Fibroblast of lung (primary cell): ENCODE measurements around the gene ERVW-1. TPM values are rescaled to one million over a fixed set of nuclear protein-coding genes. Genes with fewer than 3 reads are reported as not detected.
"Not testable (repeated sequence)": the region's sequence is repeated elsewhere in the genome, so short reads cannot be mapped to it uniquely, and the experiment has no call there.

Experiments used
- DNase-seq, 2 donors: peaks; one replicate each; pipeline versions ENCODE4 v3.0.0 to v3.0.0-alpha.2; 2010; ENCODE audit warnings: low read depth in 2 of 2
- H2AFZ ChIP-seq: 2 replicates; pipeline ENCODE4 v1.5.1; 2012; ENCODE audit warnings: low read length, control low read depth, inconsistent platforms
- H3K27ac ChIP-seq: 2 replicates; pipeline ENCODE4 v1.5.1; 2011; ENCODE audit warnings: low read length, control low read depth; ENCODE audit not compliant: insufficient read depth
- H3K27me3 ChIP-seq: 2 replicates; pipeline ENCODE4 v1.5.1; 2011; ENCODE audit warnings: mild to moderate bottlenecking, low read length; ENCODE audit not compliant: control insufficient read depth, insufficient read depth
- H3K36me3 ChIP-seq: 2 replicates; pipeline ENCODE4 v1.5.1; 2011; ENCODE audit warnings: low read length; ENCODE audit not compliant: control insufficient read depth, insufficient read depth
- H3K4me1 ChIP-seq: 2 replicates; pipeline ENCODE4 v1.5.1; 2011; ENCODE audit warnings: low read length; ENCODE audit not compliant: control insufficient read depth, insufficient read depth; ENCODE audit errors: extremely low read depth
- H3K4me2 ChIP-seq: 2 replicates; pipeline ENCODE4 v1.5.1; 2011; ENCODE audit warnings: low read length, control low read depth; ENCODE audit not compliant: insufficient read depth; ENCODE audit errors: extremely low read depth
- H3K4me3 ChIP-seq, 4 experiments: fragments of 200-600 bp in 1 of 4; sonication (generic) in 1 of 4; replicated peaks in 1 of 4; 2 replicates each; pipeline ENCODE4 v1.5.1; 2011 to 2016; ENCODE audit warnings: low read length in 4 of 4, low read depth in 3 of 4, mild to moderate bottlenecking in 3 of 4, control low read depth in 2 of 4, inconsistent platforms in 1 of 4, mixed read lengths in 1 of 4; ENCODE audit not compliant: insufficient read depth in 1 of 4; ENCODE audit errors: control extremely low read depth in 1 of 4
- H3K79me2 ChIP-seq: 2 replicates; pipeline ENCODE4 v1.5.1; 2012; ENCODE audit warnings: mild to moderate bottlenecking, low read length, inconsistent platforms; ENCODE audit not compliant: control insufficient read depth, insufficient read depth
- H3K9ac ChIP-seq: 2 replicates; pipeline ENCODE4 v1.5.1; 2011; ENCODE audit warnings: mild to moderate bottlenecking, low read length, control low read depth; ENCODE audit not compliant: insufficient read depth
- H3K9me3 ChIP-seq: 2 replicates; pipeline ENCODE4 v1.5.1; 2012; ENCODE audit warnings: low read depth, low read length; ENCODE audit not compliant: control insufficient read depth, insufficient read depth
- H4K20me1 ChIP-seq: 2 replicates; pipeline ENCODE4 v1.5.1; 2011; ENCODE audit warnings: low read length; ENCODE audit not compliant: control insufficient read depth, insufficient read depth; ENCODE audit errors: extremely low read depth
- CTCF ChIP-seq, 2 donors: IDR thresholded peaks in 1 of 2; conservative IDR thresholded peaks in 1 of 2; 1 replicate in 1 of 2; 2 replicates in 1 of 2; pipeline ENCODE4 v1.5.1; 2011 to 2012; ENCODE audit warnings: low read length in 2 of 2, control low read depth in 1 of 2, inconsistent platforms in 1 of 2, low read depth in 1 of 2, mild to moderate bottlenecking in 1 of 2
- EZH2 ChIP-seq: IDR thresholded peaks from 2 replicates; pipeline ENCODE4 v1.5.1; 2012; ENCODE audit warnings: low read length, control low read depth, mild to moderate bottlenecking; ENCODE audit errors: missing control alignments
- polyA plus RNA-seq, 2 donors: library from polyadenylated mRNA; depleted of rRNA in 1 of 2; stranded (reverse) in 1 of 2; unstranded in 1 of 2; fragments of >200 nt; gene quantifications; 2 replicates each; pipeline ENCODE4 v1.2.1, GENCODE V29; 2011 to 2012; ENCODE audit warnings: missing spikeins in 1 of 2
- total RNA-seq: library from RNA; depleted of rRNA; stranded (reverse); fragments of >200 nt; gene quantifications from 2 replicates; pipeline ENCODE4 v1.2.1, GENCODE V29; 2014

ERVW-1 gene
- total and polyA plus RNA-seq, 2 donors (not counting 1 experiment from before 2014, with no cell fraction given): not detected

- H3K27ac ChIP-seq: not testable (repeated sequence)
Measured at GRCh38 chr7:92479146-92479545, 1.4 kb upstream of the ERVW-1 start.

GRCh38 chr7:92478711-92479110 is 965 bp upstream of the ERVW-1 start:
- no peak for TF ChIP-seq EZH2
- no peak for TF ChIP-seq CTCF (conservative IDR thresholded peaks at IDR 0.05 in 1 of 2, IDR thresholded peaks at IDR 0.05 in 1 of 2; ENCODE audit: low read depth in 1 of 2, low read length in 2 of 2)
- H3K36me3 ChIP-seq: no peaks in the 10 kb centered on the region
- no peaks in the 10 kb centered on the region for H3K27me3 ChIP-seq
- no peaks in the 10 kb centered on the region for H3K9me3 ChIP-seq
- no peak overlapping the region for H2AFZ ChIP-seq
- H3K79me2 ChIP-seq: no peaks in the 10 kb centered on the region
- no peaks in the 10 kb centered on the region for H3K4me1 ChIP-seq
- H3K4me2 ChIP-seq: no peak overlapping the region
- H4K20me1 ChIP-seq: no peaks in the 10 kb centered on the region
- no peak overlapping the region for H3K27ac ChIP-seq
- DNase-seq: no peak
- no peak overlapping the region for H3K9ac ChIP-seq
- H3K4me3 ChIP-seq: no peak overlapping the region

More at GRCh38 chr7:92479146-92479545, 1.4 kb upstream of the ERVW-1 start:
- H2AFZ ChIP-seq, H3K79me2 ChIP-seq, H3K27me3 ChIP-seq, H3K4me1 ChIP-seq, H3K9ac ChIP-seq, H3K4me2 ChIP-seq, H3K36me3 ChIP-seq, H3K9me3 ChIP-seq, DNase-seq, H4K20me1 ChIP-seq, H3K4me3 ChIP-seq: not testable (repeated sequence)

- H3K4me3 ChIP-seq: no peak overlapping the region
- H4K20me1 ChIP-seq: no peaks in the 10 kb centered on the region
- no peak overlapping the region for H2AFZ ChIP-seq
- no peak overlapping the region for H3K4me2 ChIP-seq
- no peaks in the 10 kb centered on the region for H3K36me3 ChIP-seq
- no peak for DNase-seq
- no peaks in the 10 kb centered on the region for H3K79me2 ChIP-seq
- no peaks in the 10 kb centered on the region for H3K9me3 ChIP-seq
- no peak overlapping the region for H3K27ac ChIP-seq
- H3K27me3 ChIP-seq: no peaks in the 10 kb centered on the region
- no peak overlapping the region for H3K9ac ChIP-seq
- TF ChIP-seq CTCF (conservative IDR thresholded peaks at IDR 0.05 in 1 of 2, IDR thresholded peaks at IDR 0.05 in 1 of 2; ENCODE audit: low read depth in 1 of 2, low read length in 2 of 2): no peak
- TF ChIP-seq EZH2: no peak
- H3K4me1 ChIP-seq: no peaks in the 10 kb centered on the region
Measured at GRCh38 chr7:92478095-92478494, 349 bp upstream of the ERVW-1 start.

GRCh38 chr7:92475851-92476590 is 1.7 kb downstream of the ERVW-1 start:
- not testable (repeated sequence) for H3K4me1 ChIP-seq, H3K9me3 ChIP-seq, H3K79me2 ChIP-seq

GRCh38 chr7:92475261-92475770 is 2.4 kb downstream of the ERVW-1 start:
- H3K9me3 ChIP-seq, H3K9ac ChIP-seq, H3K79me2 ChIP-seq, H3K27me3 ChIP-seq, H3K36me3 ChIP-seq, H3K27ac ChIP-seq, H3K4me1 ChIP-seq, DNase-seq, H3K4me3 ChIP-seq, H2AFZ ChIP-seq, H4K20me1 ChIP-seq, H3K4me2 ChIP-seq: not testable (repeated sequence)

More at GRCh38 chr7:92475851-92476590, 1.7 kb downstream of the ERVW-1 start:
- H3K36me3 ChIP-seq, DNase-seq, H3K4me2 ChIP-seq, H3K27me3 ChIP-seq, H3K27ac ChIP-seq, H3K9ac ChIP-seq, H2AFZ ChIP-seq, H4K20me1 ChIP-seq, H3K4me3 ChIP-seq: not testable (repeated sequence)
